Stimulated activated CD8-positive, alpha-beta memory T cell treated with anti-CD3 and anti-CD28 coated beads, Interleukin-7, amount 100 ng/mL, for 1 hour (primary cell): ENCODE results near the gene GAPT.

Experiments
- DNase-seq, 2 donors: peaks; one replicate each; pipeline ENCODE4 v3.0.0-alpha.2; 2020; ENCODE audit warnings: low read depth in 2 of 2

GAPT gene

DNA sequence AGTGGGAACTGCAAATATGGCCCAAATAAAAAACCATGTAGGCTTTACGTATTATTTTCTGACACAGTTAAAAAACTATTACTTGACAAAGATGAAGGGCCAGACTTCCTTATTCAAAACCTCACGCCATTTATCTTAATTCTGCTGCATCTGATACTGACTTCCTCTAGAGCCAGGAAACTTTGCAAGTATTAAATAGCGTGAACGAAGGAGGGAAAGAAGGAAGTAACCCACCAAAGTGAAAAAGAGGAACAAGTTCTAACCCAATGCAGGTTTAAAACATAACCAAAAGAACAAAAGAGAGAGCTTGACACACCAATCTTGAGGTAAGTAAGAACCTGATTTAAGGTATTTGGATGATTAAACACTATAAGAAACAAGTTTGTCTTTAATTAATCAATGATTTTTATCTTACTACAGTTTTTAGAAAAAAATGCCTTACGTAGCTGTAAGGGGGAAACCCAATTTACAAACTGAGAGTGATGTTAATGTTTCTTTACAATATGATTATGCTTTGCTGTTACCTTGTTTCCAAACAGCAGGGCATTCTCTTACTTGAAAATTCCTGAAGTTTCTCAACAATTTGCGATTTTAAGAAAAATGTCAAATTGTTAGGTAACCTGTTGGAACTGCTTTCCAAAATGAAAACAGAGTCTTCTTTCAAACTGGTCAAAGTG lies at the start of gene GAPT:
GAPT (plus strand) TSS at position 220 of the 677 bp plus-strand sequence. CDS start 3,102 bp downstream, outside the sequence.
- no peak for DNase-seq

- DNase-seq = no peak
Measured at GRCh38 chr5:58444805-58445204, 46.4 kb upstream of the GAPT start.

- no peak for DNase-seq
Measured at GRCh38 chr5:58446024-58446423, 45.2 kb upstream of the GAPT start.

DNA sequence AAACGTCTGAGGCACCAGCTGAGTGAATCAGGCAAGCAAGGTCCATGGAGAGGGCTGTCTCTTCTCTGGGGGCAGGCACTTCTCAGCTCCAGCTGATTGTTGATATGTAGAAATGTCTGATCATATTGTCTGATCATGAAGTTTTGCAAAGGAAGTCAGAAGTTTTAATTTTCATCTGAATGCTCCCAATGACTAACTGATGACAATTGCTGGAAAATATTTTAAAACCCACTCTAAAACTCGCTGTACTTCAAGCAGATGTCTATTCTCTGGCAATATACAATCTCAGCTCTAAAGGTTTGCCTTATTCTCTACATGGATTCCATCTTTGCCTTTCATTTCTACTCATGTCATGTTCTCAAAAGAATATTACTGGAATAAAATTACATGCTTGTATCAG lies 44.0 kb upstream of the GAPT start:
- DNase-seq = no peak

GRCh38 chr5:58450018-58450417 lies 41.2 kb upstream of the GAPT start:
- DNase-seq = no peak

- no peak for DNase-seq
Measured at GRCh38 chr5:58450811-58451629, 40.2 kb upstream of the GAPT start.

DNA sequence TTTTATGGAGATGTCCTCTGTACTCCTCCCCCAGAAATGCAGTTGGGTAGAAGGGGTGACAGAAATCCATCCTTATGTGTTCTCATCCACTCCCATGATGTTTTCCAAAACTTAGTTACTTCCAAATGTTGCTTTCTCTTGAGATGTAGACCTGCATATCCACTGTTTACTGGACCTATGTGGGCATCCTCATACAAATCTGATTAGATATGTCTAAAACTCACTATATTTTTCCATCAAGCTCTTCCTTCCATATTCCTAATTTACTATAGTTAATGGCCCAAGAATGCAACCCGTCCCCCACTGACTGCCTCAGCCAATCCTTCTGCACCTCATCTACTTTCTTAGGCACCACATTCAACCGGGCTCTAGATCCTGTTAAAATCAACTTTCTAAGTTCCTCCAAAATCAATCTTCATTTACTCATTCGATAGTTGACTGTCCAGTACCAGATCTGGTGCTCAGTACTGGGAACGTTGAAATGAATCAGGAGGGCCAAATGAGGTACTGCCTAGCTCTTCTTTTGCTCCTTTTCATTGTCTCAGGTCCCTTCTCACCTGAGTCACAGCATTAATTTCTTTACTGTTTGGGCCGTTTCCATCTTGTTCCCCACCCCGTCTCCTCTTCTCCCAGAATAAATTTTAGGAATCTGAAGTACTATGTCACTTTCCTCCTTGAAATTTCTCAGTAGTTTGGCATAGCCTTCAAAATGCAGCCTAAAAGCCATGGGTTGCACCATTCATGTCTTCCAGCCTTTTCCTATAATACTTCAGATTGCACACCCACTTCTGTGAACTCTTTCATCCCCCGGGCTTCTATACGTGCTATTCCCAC lies 39.3 kb upstream of the GAPT start:
- DNase-seq = no peak

DNA sequence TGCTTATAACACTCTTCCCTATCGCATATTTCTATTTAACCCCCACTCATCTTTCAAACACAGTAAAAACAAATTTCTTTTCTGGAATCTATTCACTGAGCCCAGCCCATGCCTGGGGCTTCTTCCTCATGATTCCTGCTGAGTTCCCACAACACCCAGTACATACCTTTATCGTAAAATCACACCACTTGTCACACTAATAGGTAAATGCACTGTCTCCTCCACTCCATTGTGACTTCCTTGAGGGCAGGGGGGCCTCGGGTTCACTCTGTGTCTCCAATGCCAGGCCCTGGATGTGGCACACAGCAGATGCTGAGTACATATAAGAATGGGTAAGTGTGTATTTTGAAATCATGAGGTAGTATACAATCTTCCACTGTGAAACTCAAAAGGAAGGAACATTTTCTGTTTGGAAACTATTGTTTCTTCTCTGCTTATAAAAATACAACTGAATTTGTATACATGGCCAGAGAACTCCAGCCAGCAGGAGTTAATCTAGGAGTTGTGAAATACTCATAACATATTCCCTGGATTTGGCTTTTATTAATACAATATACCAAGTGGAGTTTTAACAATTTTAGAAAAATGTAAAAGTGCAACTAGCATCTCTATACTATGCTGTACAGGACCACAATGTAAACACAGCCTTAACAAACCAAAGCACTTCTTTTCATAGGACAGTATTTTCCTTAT lies 38.5 kb upstream of the GAPT start:
- no peak for DNase-seq

DNA sequence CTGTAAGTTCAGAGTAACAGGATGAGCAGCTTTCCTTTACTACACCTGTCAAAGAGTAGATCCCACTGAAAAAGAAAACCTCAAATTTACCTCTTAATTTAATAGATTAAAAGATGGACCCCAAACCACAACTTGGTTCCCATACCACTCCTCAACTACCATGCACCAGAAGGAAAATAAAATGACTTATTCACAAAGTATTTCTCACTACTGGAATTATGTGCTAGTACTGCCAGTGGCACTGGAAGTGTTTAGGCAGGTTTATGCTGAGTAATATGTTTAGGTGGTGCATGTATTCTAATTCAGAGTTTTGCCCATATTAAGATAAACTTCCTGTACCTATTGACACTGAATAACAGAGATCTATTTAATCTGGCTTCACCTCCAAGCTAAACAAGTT lies 37.9 kb upstream of the GAPT start:
- DNase-seq = no peak

DNA sequence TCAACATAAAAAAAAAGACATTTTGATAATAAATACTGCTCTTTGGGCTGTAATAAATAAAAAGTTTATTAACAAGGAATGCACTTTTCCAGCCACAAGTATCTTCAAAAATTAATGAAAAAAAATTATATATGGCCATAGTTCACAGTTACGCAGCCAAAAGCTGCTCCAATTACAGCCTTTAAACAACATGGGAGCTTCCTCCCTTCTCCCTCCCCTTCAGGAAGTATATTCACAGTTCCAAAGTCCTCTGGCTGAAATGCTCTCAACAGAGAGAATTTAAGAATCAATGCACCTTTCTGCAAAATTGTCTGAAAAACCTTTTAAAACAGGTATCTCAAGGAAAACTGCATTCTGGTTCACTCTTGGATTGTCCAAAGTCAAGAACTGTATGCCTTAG lies 37.2 kb upstream of the GAPT start:
- DNase-seq = no peak

GRCh38 chr5:58455066-58455465 lies 36.2 kb upstream of the GAPT start:
- no peak for DNase-seq

GRCh38 chr5:58455480-58455879 lies 35.8 kb upstream of the GAPT start:
- DNase-seq = no peak

GRCh38 chr5:58456026-58456425 lies 35.2 kb upstream of the GAPT start:
- no peak for DNase-seq

GRCh38 chr5:58456486-58456885 lies 34.7 kb upstream of the GAPT start:
- DNase-seq = no peak

- no peak for DNase-seq
Measured at GRCh38 chr5:58457050-58457449, 34.2 kb upstream of the GAPT start.

DNA sequence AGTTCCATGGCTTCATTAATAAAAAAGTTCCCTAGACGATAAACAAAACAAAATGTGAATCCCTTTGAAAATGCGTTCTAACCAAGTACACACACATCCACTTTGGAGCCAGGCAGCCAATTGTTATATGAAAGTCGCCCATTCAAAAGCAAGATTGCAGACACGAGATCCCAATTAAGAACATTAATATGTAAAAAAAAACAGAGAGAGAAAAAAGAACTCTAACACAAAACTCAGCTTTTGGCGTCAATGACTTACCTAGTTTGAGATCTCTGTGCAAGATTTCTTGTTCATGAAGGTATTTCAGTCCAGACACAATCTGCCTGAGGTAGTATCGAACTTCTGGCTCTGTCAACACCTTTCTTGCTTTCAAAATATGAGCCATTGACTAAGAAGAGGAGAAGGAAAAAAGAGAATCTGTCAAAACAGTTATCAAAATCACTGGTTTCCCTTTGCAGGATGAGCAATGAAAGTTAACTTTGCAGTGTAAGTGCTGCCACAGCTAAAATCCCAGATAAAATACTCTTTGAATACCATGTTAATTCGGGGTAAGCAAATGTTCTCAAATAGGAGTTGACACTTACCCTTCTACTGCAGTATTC lies 33.0 kb upstream of the GAPT start:
- DNase-seq = no peak

DNA sequence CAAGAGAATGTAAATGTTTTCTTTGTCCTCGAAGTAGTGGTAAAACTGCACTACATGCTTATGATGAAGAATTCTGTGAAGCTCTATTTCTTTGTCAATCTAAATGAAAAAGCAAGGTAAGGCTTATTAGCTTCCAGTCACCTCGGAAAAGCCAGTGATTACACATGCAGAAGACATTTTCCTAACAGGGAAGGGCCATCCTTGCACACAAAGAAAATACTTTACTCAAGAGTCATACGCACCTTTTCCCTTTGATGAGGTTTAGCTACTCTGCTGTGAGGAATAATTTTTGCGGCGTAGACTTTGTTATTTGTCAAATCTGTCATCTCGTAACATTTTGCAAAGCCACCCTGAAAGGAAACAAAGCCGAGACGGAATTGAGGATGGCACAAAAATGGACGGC lies 32.5 kb upstream of the GAPT start:
- DNase-seq = no peak

- DNase-seq = peak in 1 of 2 donors; percentile 9
Measured at GRCh38 chr5:58459146-58460001, 31.9 kb upstream of the GAPT start.

DNA sequence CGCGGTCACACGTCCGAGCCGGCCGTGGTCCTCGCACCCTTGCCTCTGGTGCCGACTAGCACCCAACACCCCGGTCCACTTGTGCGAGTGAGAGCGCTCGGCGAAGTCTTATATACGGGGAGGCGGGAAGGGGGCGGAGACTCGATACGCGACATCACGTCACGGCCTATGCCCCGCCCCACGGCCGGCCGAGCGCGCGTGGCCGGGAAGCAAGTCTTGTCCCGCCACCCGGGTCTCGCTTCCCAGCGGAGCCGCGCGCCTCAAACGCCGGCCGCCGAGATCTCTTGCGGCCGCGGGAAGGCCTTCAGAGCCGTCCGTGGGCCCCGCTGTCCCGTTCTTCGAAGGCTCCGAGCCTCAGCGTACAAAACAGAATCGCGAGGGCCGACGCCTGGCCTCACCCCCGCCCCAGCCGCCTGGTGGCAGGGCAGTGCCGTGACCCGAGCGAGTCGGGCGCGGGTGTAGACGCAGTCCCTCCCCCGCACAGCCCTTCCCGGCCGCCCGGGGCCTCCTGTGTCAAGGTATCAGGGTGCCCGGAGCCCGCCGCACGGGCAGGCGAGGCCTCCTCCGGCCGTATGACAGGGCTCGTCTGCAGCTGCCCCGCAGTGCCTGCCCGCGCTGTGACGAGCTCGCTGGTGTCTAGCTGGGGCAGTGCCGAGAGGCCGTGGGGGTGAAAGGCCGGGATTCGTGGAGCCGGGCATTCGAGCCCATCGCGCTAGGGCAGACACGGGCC lies 31.1 kb upstream of the GAPT start, which contains the start of gene PLK2:
PLK2 (minus strand) TSS at position 85 of the 730 bp plus-strand sequence. CDS start 127 bp downstream, outside the sequence.
- DNase-seq = peak; percentile 86
